TTC549 (cell line): ENCODE data around the gene LRPAP1.
"Not testable (repeated sequence)": the region's sequence is repeated elsewhere in the genome, so short reads cannot be mapped to it uniquely, and the experiment has no call there.

Source experiments
- FAIRE-seq: peaks from 2 replicates; lab custom pipeline; 2012; peaks lifted over from hg19 to GRCh38; lab: Jason Lieb, UNC

LRPAP1 gene

DNA sequence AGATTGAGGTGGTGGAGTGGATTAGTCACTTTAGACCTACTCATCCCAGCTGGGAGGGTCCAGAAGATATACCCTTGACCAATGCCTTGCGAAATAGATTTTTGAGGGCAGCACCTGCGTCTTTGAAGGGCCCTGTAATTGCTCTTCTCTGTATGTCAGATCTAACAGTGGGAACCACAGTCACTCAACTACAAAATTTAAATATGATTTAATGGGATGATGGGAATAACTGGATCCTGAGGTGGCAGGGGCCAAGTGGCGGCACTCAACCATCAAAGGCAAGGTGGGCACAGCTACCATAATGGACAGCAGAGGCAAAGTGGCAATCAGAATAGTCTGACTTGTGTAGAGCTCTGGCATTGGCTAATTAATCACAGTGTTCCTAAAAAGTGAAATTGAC, 76.6 kb downstream of the LRPAP1 start:
- not testable (repeated sequence) for FAIRE-seq
